Amniotic epithelial cell (primary cell): ENCODE data around the gene NPL.

ENCODE experiments used
- DNase-seq: peaks from one replicate; pipeline ENCODE4 v3.0.0-alpha.2; 2010; ENCODE audit warnings: low read depth

Gene NPL

DNA sequence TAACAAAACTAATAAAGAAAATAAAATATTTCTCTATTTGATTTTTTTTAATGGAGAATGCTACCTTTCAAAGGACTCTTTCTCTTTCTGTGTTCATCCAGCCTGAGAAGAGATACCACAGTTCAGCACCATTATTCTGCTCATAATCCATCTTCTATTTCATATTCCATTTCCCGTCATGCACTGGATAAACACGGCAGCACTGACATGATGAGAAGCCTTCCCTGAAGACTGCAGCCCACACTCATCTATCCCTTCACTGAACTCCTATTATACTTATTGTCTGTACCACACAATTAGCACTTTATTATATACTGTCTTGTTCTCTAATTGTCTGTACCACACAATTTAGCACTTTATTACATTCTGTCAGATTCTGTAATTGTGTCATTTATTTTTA, 10.7 kb upstream of the NPL start:
- DNase-seq = no peak

GRCh38 chr1:182779530-182779929, 10.0 kb upstream of the NPL start:
- DNase-seq = no peak

DNA sequence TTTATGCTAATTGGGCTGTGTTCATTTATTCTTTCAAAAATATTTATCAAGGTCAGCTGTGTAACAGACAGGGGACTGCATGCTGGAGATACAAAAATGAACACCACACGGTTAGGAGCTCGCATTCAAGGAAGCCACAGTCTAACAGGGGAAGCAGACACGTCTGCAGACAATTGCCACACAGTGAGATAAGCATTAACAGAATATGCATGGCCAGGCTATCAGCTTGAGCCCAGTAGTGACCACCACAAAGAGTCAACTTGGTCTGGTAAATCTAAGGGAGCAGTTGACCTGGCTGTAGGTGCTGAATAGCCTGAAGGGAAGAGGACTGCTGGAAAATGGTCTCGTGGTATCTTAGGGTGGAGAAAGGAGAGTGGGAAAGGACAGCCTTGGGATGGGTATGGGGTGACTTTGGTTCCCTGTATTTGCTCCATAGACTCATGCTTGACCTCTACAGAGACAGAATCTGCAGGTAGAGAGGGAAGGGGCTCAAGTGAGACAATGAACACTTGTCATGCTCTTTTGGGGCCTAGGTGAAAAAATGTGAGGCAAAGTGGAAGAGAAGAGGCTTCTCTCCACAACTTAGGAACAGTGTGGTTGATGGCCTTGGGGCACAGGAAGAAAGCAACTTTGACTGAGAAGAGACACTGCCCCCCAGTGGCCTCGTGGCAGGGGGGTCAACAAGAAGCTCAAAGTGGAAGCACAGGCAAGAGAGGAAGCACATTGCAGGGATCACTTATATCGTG, 7.6 kb upstream of the NPL start:
- peak; percentile 41 for DNase-seq

GRCh38 chr1:182782587-182782913, 7.0 kb upstream of the NPL start:
- DNase-seq = no peak

- no peak for DNase-seq
Measured at GRCh38 chr1:182783068-182783467, 6.5 kb upstream of the NPL start.

DNA sequence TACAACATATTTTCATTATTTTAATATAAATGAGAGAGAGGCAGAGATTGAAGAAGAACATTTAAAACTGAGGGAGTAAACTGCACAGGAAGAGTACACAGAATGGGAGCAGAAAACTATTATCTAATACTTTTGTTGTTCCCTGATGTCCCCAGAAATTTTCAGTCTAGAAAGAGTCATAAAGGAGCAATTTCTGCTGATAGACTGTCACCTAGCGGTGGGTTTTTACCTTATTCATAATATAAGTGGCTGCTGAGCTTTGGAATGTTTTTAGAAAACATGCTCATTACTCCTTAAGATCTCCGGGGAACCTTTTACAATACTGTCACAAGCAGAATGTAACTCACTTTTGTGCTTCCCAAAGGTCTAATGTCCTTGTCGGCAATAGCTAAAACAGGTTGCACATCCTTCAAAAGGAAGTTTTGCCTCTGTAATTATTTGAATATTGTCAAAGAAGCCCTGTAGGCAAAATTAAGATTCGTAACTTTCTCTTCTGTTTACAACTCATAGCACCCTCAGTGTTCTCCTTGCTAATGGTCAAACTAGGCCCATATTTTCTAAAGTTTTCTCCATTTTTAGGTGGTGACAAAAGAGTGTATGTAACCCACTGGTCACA, 4.9 kb upstream of the NPL start:
- DNase-seq = peak; percentile 34

DNA sequence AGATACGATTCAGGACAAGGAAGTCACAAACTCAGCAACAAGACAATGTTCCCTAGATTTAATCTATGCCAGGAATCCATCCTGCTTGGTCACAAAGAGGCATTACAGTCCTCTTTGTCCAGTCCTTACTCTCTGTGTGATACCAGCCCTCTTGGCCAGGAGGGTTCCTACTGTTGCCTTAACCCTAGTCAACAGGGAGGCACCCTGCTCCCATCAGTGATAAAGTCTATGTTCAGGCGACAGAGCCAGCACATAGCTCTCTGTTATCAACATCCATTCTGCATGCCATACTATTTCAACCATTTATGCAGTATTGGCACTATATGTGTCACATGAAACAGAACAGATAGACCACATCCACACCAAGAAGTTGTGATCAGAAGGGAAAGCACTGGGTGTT, 4.4 kb upstream of the NPL start:
- DNase-seq = no peak

DNA sequence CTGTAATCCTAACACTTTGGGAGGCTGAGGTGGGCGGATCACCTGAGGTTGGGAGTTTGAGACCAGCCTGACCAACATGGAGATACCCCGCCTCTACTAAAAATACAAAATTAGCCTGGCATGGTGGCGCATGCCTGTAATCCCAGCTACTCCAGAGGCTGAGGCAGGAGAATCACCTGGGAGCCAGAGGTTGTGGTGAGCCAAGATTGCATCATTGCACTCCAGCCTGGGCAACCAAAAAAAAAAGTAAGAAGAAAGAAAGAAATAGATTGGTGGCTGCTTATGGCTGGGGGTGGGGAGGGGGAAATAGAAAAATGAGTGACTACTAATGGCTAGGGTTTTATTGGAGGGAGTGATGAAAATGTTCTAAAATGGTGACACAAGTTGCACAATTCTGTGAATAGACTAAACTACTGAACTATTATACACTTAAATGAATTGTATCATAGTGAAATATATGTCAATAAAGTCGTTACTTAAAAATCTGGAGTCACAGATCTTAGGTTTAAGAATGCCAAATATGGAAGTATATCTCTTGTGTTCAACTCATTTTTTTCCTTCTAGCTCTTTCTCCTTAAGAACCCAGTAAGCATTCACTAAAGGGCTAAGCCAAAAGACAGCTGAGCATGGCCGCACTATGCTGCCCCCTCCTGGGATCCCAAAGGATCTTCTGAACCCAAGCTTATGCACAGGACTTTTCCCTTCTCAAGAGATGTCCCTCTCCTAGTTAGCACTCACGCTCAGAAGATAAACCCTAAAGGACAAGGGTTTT, 3.2 kb upstream of the NPL start:
- peak; percentile 70 for DNase-seq

- DNase-seq = no peak
Measured at GRCh38 chr1:182786995-182787324, 2.6 kb upstream of the NPL start.

GRCh38 chr1:182791281-182792179, 2.0 kb downstream of the NPL start:
- DNase-seq = no peak

GRCh38 chr1:182794091-182794490, 4.5 kb downstream of the NPL start:
- no peak for DNase-seq

DNA sequence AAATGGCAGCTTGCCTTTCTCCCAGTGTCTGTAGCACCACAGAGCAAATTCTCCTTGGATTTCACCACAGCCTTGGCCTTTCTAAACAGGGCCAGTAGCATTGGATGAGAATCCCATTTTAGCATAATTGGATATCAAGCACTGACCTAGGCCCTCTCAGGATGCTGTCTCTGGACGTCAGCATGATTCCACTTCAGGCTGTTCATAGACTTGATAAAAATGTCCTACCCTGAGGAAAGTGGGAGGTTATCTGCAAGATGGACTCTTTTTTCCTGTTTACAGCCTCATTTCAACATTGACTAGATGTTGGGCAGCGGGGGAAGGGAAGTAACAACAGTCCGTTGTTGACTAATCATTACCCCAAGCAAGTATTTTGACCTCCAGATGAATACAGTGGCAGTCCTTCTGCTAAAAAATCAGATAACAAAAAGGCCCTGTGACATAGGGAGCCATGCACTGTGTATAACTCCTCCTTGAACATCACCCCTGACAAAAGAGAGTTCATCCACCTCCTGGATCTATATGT, 5.2 kb downstream of the NPL start:
- no peak for DNase-seq

DNA sequence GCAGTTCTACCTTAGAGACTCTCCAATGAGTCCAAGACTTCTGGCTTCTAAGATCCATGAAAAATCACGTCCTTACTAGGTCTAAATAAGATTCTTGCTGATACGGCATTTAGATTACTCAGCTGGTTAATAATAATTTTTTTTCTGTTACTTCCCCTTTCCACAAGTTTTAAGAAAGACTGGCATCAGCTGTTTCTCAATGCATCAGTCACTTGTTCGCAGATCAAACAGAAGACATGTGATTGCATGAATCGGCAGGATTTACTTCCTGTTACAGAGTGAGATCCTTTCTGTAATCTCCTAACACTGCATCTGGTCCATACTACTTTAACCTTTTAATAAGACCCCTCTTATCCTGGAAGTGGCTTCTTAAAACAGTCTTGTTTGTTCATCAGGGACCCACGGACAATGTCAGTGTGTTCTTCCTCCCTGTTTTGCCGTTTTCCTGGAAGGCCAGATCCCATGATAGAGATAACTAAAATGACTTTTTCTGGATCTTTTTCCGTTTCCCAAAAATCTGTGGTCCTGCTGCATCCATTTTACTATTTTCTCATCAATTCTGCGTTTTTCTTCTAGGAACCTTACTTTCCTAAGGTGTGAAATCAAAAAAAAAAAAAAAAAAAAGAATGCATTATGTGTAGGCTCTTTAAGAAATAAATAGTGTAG, 6.1 kb downstream of the NPL start:
- DNase-seq = peak; percentile 9

DNA sequence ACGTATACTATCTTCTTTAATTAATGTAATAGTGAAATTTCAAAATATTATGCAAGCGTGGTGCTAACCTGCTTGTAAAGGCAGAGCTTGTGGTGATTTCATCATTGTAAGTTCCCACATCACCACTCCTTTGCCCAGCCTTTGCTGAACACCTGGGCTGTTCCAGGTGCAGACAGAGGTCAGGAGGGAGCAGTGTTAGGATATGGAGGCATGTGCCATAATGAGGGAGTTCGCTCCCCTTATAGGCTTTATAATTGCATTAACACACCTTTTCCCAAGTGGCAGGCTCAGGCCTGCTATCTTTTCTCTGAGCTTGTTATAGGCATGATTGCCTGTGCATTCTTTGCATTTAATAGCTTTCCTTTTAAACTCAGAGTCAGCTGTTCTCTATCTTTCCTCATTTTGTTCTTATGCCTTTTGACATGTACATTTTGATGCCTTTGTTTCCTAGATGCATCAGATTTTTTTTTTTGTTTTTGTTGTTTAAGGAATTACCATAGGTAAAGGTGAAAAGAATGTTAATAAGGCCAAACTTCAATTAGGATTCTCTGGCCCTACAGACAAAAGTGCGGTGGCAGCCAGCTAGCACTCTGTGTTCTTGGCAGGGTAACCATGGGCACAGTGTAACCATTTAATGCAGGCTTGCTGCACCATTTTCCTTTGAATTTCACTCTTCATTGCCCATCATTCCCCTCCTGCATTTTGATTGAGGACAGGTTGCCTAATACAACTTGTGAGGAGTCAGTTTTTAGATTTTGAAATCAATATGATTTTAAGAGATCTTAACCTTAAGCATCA, 12.6 kb downstream of the NPL start:
- no peak for DNase-seq

DNA sequence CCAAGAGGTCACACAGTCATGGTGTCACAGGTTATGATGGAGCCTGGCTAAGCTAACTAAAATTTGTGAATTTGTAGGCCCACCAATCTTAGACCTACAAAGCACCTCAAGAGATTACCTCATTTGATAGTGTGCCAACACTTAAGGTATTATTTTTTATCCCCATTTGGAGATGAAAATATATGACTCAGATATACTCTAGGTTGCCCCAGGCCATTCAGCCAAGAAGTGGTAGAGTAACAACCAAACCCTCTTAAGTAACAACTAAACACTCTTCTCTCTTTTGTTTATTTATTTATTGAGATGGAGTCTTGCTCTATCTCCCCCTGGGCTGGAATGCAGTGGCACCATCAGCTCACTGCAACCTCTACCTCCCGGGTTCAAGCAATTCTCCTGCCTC, 14.3 kb downstream of the NPL start:
- no peak for DNase-seq

DNA sequence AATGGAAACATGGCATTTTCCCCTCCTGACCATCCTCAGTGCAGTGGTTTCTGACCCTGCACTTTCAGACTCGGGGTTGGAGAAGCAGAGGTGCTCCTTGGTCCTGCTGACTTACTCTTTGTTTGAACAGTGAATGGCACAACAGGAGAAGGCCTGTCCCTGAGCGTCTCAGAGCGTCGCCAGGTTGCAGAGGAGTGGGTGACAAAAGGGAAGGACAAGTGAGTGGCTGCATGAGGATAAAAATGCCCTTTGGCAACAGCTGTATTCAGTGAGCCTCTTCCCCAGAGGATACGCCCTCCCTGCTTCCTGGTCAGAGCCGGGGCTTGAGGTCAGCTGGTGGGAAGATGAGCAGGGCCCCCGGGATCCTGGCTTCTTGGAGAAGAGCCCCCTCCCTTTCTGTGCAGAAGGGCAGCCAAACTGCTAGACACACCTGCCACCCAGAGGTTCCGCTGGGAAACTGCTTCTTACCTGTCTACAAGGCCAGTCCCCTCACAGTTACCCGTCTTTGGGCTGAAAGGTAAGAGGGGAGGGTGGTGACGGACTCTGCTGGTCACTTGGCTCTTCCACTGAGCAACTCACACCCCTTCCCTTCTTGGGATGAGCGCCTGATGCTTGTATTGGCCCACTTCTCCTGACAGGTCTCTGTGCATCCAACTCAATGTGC, 16.6 kb downstream of the NPL start:
- DNase-seq = no peak

GRCh38 chr1:182807907-182808306, 18.3 kb downstream of the NPL start:
- DNase-seq = no peak

DNA sequence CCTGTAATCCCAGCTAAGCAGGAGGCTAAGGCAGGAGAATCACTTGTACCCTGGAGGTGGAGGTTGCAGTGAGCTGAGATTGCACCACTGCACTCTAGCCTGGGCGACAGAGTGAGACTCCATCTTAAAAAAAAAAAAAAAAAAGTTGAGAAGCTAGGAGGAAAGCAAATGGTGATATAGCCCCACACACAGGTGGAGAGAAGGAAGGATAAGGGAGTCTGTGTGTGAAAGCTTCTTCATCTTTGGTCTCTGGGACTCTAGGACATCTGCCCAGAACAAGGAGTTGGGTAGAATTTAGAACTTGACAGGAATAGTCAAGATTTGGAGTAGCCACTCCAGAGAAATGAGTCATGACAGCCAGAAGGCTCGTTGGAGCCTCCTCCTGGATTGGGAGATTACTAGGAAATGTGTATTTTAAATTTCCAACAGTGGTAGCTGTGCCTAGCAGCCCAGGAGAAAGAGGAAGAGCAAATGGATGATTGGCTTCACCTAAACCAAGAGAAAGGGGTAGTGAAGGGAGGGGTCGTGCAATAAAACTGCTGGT, 19.9 kb downstream of the NPL start:
- no peak for DNase-seq

GRCh38 chr1:182811975-182812722, 22.6 kb downstream of the NPL start:
- DNase-seq = no peak
